ENCODE results near the gene TMEM187. TPM values are rescaled to one million over a fixed set of nuclear protein-coding genes. Genes with fewer than 3 reads are reported as not detected.

TMEM187 gene
- total RNA-seq, 4 donors from 2014 or later = 1.9 to 9.0 (median 4.5) TPM

GRCh38 chrX:153931151-153931550 lies 41.4 kb upstream of the TMEM187 start:
- TF ChIP-seq, protein P1, sequence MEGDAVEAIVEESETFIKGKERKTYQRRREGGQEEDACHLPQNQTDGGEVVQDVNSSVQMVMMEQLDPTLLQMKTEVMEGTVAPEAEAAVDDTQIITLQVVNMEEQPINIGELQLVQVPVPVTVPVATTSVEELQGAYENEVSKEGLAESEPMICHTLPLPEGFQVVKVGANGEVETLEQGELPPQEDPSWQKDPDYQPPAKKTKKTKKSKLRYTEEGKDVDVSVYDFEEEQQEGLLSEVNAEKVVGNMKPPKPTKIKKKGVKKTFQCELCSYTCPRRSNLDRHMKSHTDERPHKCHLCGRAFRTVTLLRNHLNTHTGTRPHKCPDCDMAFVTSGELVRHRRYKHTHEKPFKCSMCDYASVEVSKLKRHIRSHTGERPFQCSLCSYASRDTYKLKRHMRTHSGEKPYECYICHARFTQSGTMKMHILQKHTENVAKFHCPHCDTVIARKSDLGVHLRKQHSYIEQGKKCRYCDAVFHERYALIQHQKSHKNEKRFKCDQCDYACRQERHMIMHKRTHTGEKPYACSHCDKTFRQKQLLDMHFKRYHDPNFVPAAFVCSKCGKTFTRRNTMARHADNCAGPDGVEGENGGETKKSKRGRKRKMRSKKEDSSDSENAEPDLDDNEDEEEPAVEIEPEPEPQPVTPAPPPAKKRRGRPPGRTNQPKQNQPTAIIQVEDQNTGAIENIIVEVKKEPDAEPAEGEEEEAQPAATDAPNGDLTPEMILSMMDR (IDR thresholded peaks at IDR 0.05) = no peak
- DNase-seq (ENCODE audit: low spot score) = no peak
- ATAC-seq (ENCODE audit: low FRiP score) = no peak

GRCh38 chrX:153931748-153932147 lies 40.8 kb upstream of the TMEM187 start:
- ATAC-seq (ENCODE audit: low FRiP score) = no peak
- no peak for DNase-seq (ENCODE audit: low spot score)
- TF ChIP-seq, protein P1 (IDR thresholded peaks at IDR 0.05) = no peak

DNA sequence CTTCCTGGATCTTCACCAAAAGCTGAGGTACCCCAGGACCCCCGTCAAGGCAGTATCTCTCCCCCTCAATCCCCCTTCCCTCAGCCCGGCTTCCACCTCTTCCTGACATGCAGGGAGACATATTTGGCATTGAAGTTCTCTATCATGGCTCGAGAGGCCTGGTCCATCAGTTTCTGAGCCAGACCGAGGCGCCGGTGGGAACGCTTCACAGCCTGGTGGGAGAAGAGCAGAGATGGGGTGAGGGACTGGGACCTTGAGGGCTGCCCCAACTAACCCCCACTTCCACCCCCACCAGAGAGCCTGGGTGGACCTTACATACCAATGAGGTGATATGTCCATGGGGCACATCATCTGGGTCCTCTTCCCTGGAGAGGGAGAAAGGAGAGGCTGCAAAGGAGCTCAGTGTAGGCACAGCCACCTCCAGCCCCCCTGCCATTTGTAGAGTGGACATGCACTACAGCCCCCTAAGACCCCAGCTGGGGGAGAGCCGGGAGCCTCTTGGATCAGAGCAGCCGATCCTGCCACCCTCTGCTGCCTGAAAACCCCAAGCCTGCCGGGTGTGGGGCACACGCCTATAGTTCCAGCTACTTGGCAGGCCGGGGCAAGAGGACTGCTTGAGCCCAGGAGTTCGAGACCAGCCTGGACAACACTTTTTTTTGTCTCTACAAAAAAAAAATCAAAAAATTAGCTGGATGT lies 40.2 kb upstream of the TMEM187 start:
- TF ChIP-seq, protein P1 (IDR thresholded peaks at IDR 0.05) = no peak
- no peak for ATAC-seq (ENCODE audit: low FRiP score)
- DNase-seq (ENCODE audit: low spot score) = no peak

DNA sequence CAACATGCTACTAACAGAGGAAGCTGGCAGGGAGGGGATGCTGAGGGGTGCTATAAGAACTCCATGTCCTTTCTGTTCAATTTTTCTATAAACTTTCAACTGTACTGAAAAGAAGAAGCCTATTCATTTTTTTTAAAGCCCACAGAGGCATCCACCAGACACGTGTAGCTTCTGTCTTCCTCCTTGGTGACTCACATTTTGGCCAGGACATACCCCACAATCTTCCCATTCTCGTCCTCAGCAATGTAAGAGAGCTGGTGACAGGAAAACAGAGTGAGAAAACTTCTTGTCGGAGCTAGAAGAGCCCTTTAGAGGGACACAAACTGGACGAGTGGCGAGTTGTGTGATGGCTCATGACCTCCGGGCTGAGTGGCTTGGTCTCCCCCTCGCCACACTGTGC lies 38.8 kb upstream of the TMEM187 start:
- ATAC-seq (ENCODE audit: low FRiP score) (no peak), DNase-seq (ENCODE audit: low spot score) (no peak)
- TF ChIP-seq, protein P1 (IDR thresholded peaks at IDR 0.05) = no peak

DNA sequence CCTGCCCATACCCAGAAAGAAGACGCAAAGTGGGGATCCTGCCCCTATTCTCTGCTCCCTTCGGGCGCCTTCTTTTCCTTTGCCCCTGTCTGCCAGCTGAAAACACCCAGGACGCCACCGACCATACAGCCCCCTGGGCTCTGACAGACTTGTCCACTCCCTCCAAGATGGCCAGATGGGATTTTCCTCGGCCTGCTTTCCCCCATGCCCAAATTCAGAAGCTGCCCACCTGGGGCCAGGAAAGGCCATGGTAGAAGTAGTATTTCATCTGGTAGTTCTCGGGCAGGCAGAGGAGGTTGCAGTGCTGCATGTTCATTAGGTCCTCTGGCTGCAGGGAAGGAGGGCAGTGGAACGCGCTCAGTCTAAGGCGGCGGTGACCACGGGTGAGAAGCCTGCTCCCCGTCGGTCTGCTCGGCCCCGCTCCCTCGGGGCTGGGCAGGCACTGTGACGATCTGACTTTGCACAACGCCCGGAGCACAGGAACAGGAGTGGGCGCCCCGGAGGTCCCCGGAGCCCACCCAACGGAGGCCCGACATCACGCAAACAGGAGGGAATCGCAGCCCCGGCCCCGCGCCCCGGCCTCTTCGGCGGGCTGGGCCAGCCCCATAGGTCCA lies 38.3 kb upstream of the TMEM187 start:
- no peak for DNase-seq (ENCODE audit: low spot score)
- ATAC-seq (ENCODE audit: low FRiP score) = peak; percentile 33
- TF ChIP-seq, protein P1 (IDR thresholded peaks at IDR 0.05) = no peak

DNA sequence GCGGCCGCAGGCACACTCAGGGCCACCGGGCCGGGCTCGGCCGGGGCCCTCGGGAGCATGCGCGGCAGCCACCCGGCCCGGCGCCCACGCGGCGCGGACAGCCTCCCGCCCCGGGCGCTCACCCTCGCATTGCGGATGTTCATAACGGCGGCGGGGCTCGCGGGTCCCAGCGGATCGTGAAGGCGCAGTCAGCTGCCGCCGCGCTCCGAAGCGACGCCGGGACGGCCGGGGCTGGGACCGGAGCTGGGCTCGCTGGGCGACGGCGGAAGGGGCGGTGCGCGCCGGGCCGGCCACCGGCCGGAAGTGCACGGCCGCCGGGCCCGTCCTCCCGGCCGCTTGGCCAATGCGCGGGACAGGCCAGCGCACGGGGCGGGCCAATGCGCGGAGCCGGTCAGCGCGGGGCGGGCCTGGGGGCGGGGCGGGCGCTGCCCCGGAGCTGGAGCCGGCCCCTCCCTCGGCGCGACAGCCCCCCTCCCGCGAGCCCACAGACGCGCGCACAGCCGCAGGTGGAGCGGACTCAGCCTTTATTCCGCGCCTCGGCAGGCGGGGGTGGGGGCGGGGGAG lies 37.7 kb upstream of the TMEM187 start, which contains the start of gene NAA10:
Gene NAA10 (minus strand): TSS at position 276 of the 564 bp plus-strand sequence. CDS start 133 bp downstream, at position 143.
- ATAC-seq (ENCODE audit: low FRiP score) = peak; percentile 96
- TF ChIP-seq, protein P1 (IDR thresholded peaks at IDR 0.05) = no peak
- no peak for DNase-seq (ENCODE audit: low spot score)

Data from omental fat pad (tissue), 4 donors.